ENCODE data around the gene MLXIP. TPM values are rescaled to one million over a fixed set of nuclear protein-coding genes. Genes with fewer than 3 reads are reported as not detected.
A peak's percentile ranks its signal among the peaks of the same experiment; 100 is the strongest.

MLXIP gene
- total and polyA plus RNA-seq, 2 of the 4 experiments (the other 2 are of a cell fraction), result 2.7 to 10.8 TPM

DNA sequence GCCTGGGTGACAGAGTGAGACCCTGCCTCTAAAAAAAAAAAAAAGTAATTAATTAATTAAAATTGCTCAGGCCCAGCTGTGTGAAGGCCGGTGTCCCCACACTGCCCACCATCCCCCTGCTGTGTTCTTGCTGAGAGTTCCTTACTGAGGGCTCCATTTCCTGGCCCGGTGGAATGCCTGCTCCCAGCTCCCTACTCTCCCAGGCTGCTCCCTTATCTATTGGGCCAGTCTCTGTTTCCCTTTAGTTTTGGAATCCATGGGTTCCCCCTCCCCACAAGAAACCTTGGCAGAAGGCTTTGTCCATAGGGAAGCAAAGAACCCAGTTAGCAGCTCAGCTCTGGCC is 19.0 kb downstream of the MLXIP start:
- in situ Hi-C loops (cut with MboI; ENCODE audit: low sequenced_read_pairs), result no loop called here
- peak overlapping the region; percentile 6; the same call in 1 of the 2 replicates for H3K23ac ChIP-seq (ENCODE audit: low read depth, low read length)
- 0 out of 2 replicates have a peak overlapping the region, but pooled peaks have one; percentile 4 for H4K5ac ChIP-seq (ENCODE audit: low read depth, low read length)
- H4K91ac ChIP-seq (ENCODE audit: insufficient read depth, low read depth, low read length), result peak overlapping the region; percentile 32; the same call in 1 of the 2 replicates
- DNase-seq, result no peak
- ChIA-PET CTCF (no interaction called here), POLR2A (ENCODE audit: unreplicated experiment) (interaction anchor here (0.8 kb wide), 1 partner anchor 46 kb away, joined by 3 read pairs; no protein-coding TSS in a partner anchor)
- no TSS peak for BruUV-seq (replicated peaks)
- H3K4ac ChIP-seq (ENCODE audit: low read depth, low read length), result peak overlapping the region; percentile 31
- H3K27ac ChIP-seq (ENCODE audit: insufficient read depth, low read length), result peak overlapping the region; percentile 18; the same call in 1 of the 2 replicates
- H2BK20ac ChIP-seq (ENCODE audit: low read depth, low read length), result peak overlapping the region; percentile 22
- peak overlapping the region; percentile 0 for H2BK5ac ChIP-seq (ENCODE audit: low read depth, low read length, poor library complexity, severe bottlenecking)
- H2AK9ac ChIP-seq (replicated peaks; ENCODE audit: low read depth, low read length, poor library complexity), result peak overlapping the region; percentile 79
- no peak overlapping the region for H3K9ac ChIP-seq (ENCODE audit: low read depth, low read length)
- H3K4me2 ChIP-seq (ENCODE audit: low read depth, low read length), result peak overlapping the region; percentile 47; the same call in 1 of the 2 replicates
- intact Hi-C loops (cut with micrococcal nuclease), result no loop called here
- peak overlapping the region; percentile 14 to 37; a peak in 2 of 4 replicates for H4K8ac ChIP-seq (ENCODE audit: low read depth in 2 of 2, low read length in 2 of 2)
- H3K36me3 ChIP-seq (ENCODE audit: control insufficient read depth, insufficient read depth, low read length), result no peaks in the 10 kb centered on the region
- H3K56ac ChIP-seq (ENCODE audit: extremely low read depth, insufficient read depth, low read length), result no peak overlapping the region
- no peaks in the 10 kb centered on the region for H3K27me3 ChIP-seq (ENCODE audit: control insufficient read depth, insufficient read depth, low read length)
- H3K4me3 ChIP-seq (ENCODE audit: insufficient read depth, low read depth, low read length), result no peak overlapping the region
- peak overlapping the region; percentile 17; the same call in 1 of the 2 replicates for H3K18ac ChIP-seq (ENCODE audit: low read depth, low read length)
- peaks cover 41% of the 10 kb centered on the region for H3K4me1 ChIP-seq (ENCODE audit: control insufficient read depth, insufficient read depth, low read length)
- peak overlapping the region; percentile 88 for H2AK5ac ChIP-seq (ENCODE audit: low read depth, low read length)
- no peak for TF ChIP-seq FOS (IDR thresholded peaks at IDR 0.05; ENCODE audit: low read depth, low read length)
- no peak for TF ChIP-seq MXI1 (IDR thresholded peaks at IDR 0.05; ENCODE audit: borderline replicate concordance, low read depth, low read length)
- TF ChIP-seq MAZ (IDR thresholded peaks at IDR 0.05; ENCODE audit: borderline replicate concordance, low read depth, low read length), result no peak
- TF ChIP-seq NFE2L2 (IDR thresholded peaks at IDR 0.05; ENCODE audit: low read depth, low read length), result no peak
- no peak for TF ChIP-seq RFX5 (IDR thresholded peaks at IDR 0.05; ENCODE audit: low read depth, low read length)
- TF ChIP-seq, protein P1, sequence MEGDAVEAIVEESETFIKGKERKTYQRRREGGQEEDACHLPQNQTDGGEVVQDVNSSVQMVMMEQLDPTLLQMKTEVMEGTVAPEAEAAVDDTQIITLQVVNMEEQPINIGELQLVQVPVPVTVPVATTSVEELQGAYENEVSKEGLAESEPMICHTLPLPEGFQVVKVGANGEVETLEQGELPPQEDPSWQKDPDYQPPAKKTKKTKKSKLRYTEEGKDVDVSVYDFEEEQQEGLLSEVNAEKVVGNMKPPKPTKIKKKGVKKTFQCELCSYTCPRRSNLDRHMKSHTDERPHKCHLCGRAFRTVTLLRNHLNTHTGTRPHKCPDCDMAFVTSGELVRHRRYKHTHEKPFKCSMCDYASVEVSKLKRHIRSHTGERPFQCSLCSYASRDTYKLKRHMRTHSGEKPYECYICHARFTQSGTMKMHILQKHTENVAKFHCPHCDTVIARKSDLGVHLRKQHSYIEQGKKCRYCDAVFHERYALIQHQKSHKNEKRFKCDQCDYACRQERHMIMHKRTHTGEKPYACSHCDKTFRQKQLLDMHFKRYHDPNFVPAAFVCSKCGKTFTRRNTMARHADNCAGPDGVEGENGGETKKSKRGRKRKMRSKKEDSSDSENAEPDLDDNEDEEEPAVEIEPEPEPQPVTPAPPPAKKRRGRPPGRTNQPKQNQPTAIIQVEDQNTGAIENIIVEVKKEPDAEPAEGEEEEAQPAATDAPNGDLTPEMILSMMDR (conservative IDR thresholded peaks at IDR 0.05; ENCODE audit: low read depth, low read length), result no peak
- no peak for TF ChIP-seq RCOR1 (IDR thresholded peaks at IDR 0.05; ENCODE audit: insufficient replicate concordance, low read length)
- no peak for TF ChIP-seq RAD21 (IDR thresholded peaks at IDR 0.05; ENCODE audit: low read length)
- TF ChIP-seq, protein P2, sequence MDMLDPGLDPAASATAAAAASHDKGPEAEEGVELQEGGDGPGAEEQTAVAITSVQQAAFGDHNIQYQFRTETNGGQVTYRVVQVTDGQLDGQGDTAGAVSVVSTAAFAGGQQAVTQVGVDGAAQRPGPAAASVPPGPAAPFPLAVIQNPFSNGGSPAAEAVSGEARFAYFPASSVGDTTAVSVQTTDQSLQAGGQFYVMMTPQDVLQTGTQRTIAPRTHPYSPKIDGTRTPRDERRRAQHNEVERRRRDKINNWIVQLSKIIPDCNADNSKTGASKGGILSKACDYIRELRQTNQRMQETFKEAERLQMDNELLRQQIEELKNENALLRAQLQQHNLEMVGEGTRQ (IDR thresholded peaks at IDR 0.05; ENCODE audit: low read depth, low read length), result no peak
- no peak for TF ChIP-seq BHLHE40 (IDR thresholded peaks at IDR 0.05; ENCODE audit: low read depth, low read length)
- TF ChIP-seq, protein P3, sequence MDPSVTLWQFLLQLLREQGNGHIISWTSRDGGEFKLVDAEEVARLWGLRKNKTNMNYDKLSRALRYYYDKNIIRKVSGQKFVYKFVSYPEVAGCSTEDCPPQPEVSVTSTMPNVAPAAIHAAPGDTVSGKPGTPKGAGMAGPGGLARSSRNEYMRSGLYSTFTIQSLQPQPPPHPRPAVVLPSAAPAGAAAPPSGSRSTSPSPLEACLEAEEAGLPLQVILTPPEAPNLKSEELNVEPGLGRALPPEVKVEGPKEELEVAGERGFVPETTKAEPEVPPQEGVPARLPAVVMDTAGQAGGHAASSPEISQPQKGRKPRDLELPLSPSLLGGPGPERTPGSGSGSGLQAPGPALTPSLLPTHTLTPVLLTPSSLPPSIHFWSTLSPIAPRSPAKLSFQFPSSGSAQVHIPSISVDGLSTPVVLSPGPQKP (IDR thresholded peaks at IDR 0.05; ENCODE audit: borderline replicate concordance, low read depth, low read length), result no peak
- no peak for TF ChIP-seq SMC3 (IDR thresholded peaks at IDR 0.05; ENCODE audit: low read depth, low read length)
- no peak for TF ChIP-seq MAFK (IDR thresholded peaks at IDR 0.05; ENCODE audit: low read depth, low read length)
- no peak for TF ChIP-seq POLR2A (IDR thresholded peaks at IDR 0.05; ENCODE audit: low read depth, low read length)
- H2BK15ac ChIP-seq (ENCODE audit: low read depth, low read length), result peak overlapping the region; percentile 26; the same call in 1 of the 3 replicates
- peak overlapping the region; percentile 56; the same call in 1 of the 2 replicates for H3K14ac ChIP-seq (replicated peaks; ENCODE audit: low read depth, low read length)
- peak overlapping the region; percentile 74 for H2AFZ ChIP-seq (replicated peaks; ENCODE audit: low read length, poor library complexity)
- H3K79me1 ChIP-seq (ENCODE audit: low read depth in 1 of 2, low read length in 2 of 2), result peaks cover 48 to 80% of the 10 kb centered on the region in 2 experiments
- H3K9me1 ChIP-seq (ENCODE audit: insufficient read depth, low read length), result peaks cover 50% of the 10 kb centered on the region
- WGBS, 2 experiments (ENCODE audit: extremely low coverage in 2 of 2, insufficient read length in 1 of 2), result 33% methylated on average over 2 of the region's 2 CpGs; no CpG with 5 or more reads in 1 of the 2 experiments
- H4K20me1 ChIP-seq (ENCODE audit: insufficient read depth, low read length), result peaks cover 68% of the 10 kb centered on the region
- dilution Hi-C loops (cut with HindIII; ENCODE audit: low sequenced_read_pairs, unreplicated experiment), result no loop called here
- H3K9me3 ChIP-seq (ENCODE audit: control insufficient read depth, insufficient read depth, low read length), result no peaks in the 10 kb centered on the region
- peak overlapping the region; percentile 44 for H2BK120ac ChIP-seq (ENCODE audit: low read depth, low read length)
- ATAC-seq (ENCODE audit: low read depth), result peak; percentile 42

Data from IMR-90 (cell line).